HG03520 (cell line): ENCODE measurements around the gene HOXA7.

Experiments
- ATAC-seq: cut with Tn5 transposase; IDR thresholded peaks from one replicate; pipeline ENCODE4 v1.9.1; 2021; ENCODE audit warnings: mild to moderate bottlenecking, moderate library complexity; ENCODE audit not compliant: unreplicated experiment

HOXA7 gene

DNA sequence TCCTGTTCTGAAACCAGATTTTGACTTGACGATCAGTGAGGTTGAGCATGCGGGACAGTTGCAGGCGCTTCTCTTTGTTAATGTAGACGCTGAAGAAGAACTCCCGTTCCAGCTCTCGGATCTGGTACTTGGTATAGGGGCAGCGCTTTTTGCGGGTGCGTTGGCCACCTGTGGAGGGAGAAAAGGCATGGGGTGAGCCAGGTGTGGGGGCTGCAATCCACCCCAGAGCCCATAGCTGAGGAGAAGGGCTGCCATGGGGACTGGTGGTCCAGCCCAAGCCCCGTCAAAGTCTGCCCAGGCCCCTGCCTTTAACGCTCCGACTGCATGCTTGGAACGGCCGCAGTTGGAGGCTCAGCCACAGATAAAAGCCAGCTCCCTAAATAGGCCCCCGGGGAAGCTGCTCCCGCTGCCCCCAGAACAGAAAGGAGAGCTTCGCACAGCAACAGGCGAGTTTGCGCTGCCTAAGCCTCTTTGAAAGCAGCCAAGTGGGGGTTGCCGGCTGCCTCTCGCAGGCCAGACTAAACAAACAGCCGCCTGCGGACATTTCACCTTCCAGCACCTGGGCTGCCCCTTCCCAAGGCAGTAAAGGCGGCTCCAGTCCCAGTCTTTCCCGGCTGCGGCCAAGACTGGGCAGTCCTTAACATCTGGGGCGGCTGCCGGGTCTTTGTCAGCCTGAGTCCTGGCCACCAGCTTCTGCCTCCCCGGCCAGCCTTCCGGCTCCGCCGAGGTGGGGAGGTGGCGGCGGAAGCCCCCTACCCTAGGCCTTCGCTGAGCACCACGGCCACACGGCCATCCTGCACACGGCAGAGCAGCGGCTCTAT, 26.6 kb upstream of the HOXA7 start:
- no peak for ATAC-seq

DNA sequence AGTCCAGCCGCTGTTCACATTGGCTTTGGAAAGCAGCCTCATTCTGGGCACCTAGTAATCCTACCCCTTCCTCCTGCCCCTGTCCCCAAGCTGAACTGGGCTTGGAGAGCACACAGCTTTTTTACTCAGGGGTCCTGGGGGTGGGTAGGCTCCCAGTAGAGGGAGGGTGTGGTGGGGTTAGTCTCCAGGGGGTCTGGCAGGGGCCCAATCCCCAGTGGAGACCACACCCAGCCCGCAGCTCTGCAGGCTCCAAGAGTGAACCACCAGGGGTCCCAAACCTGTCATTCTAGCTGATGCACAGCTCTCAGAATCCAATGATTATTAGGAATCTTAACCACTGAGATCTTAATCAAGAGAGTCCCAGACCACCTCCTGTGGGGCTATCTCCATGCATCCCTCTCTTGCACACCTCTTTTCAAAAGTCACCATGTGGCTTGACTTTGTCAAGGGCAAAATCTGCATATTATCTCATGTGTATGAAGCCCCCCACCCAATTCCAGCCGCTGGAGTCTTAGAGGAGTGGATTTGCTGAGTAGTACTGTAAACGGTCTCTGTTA, 25.9 kb upstream of the HOXA7 start:
- no peak for ATAC-seq

DNA sequence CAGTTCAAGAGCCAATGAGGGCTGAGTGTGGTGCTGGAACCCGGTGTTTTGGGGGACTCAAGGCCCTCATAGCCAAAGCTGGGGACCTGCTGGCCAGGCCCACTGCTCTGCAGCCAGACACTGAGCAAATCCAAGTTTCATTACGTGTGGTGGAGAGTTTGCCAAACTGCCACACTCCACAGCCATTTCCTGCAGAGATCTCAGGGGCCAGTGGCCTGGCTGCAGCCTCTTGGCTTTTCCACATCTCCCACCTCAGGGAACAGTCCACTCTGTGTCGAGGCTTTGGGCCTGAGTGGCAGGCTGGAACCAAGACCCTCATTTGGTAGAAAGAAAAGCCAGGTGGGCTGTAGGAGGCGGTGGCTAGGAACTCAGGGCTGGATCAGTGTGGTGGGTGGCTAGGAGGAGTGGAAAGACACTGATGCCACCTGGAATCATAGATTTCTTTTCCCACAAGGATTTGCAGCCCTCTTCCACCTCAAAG, 25.4 kb upstream of the HOXA7 start:
- no peak for ATAC-seq

DNA sequence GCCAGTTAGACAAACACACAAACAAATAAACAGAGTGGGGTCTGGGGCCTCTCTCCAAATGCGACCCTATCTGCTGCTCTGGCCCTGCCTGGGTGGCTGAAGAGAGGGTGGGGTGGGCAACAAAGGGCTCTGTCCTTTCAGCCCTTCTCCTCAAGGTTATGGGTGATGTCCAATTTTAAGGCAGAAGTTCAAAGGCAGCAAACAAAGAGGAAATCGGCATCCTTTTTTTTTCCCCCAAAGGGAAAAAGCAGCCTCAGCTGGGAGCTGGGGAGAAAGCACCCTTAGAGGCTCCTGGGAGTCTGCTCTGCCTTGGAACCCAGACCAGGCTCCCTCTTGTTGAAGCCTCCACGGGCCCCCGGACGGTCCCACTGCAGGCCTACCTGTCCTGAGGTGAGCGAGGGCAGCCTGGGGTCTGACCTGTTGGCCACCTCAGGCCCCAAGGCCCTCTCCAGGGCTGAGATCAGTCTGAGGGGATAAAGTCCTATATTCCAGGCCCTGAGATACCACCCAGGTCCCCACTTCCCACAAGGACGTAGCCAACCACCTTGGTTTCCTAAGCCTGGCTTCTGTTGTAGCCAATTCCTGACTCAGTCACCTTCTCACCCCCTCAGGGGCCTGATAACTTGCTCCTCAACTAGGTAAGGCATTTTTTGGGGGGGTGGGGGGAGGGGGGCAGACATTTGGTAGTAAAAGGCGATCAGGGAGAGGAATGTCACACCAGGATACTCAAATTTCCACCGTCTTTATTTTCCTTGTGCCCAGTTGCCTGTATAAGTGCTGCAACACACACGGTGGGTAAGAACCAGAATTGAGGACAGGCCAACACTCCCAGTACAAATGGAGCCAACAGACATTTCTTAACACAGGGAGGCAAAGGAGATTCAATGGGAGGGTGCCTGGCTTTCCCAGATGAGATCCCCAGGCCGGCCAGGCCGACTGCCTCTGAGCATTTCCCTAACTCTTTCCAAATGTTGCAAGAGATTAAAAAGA, 24.3 kb upstream of the HOXA7 start:
- no peak for ATAC-seq

DNA sequence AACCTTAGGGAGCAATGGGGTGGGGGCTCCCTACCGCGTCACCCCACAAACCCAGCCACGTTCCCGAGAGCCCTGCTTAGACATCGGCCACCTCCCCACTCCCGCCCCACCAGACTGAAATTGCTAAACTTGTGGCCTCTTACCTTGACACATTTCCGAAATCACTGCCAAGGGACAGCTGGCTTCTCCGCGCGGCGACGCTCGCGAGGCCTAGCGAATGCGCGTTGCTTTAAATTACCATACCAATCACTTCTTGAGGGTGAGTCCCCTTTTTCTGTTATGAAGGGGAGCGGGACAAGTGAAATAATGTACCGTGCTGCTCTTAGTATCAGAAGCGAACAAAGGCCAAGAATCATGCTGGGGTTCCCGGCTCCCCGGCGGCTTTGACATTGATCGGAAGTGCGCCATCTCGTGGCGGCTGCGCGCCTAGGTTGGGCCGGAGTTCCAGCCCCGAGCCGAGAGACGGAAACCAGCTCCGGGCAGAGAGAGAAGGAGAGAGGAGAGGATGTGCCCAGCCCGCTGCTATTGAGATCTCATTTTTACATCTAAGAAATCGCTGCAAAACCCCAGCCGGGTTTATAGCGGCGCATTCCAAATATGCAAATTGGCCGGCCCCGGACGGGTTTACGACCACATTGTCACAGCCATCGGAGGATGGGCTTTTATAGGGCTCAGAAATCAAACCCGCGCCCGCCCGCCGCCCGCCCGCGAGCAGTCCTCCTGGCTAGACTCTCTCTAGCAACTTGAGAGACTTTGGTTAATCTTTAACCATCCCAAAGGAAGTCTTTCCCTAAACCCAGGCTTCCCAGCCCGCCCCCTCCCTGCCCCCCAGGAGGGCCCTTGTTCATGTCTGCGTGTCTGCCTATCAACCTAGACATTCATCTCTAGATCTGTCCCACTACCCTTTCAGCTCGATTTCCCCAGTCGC, 23.3 kb upstream of the HOXA7 start:
- no peak for ATAC-seq

DNA sequence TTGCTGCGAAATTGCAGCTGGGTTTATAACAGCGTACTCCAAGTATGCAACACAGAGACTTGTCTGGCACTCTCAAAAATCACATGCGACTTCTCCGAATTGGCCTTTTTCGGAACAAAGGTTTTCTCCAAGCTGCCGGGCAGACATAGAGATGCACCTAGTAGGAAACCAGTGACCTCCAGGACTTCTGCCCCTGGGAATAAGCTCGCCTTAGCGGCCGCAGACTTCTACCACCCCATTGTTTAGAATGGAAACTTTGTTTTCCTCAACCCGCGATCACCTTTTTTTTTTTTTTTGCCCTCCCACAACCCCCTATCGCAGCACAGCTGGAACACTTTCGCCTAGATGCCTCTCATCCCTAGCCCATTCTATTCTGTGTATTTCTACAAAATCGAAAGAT, 22.6 kb upstream of the HOXA7 start:
- no peak for ATAC-seq

DNA sequence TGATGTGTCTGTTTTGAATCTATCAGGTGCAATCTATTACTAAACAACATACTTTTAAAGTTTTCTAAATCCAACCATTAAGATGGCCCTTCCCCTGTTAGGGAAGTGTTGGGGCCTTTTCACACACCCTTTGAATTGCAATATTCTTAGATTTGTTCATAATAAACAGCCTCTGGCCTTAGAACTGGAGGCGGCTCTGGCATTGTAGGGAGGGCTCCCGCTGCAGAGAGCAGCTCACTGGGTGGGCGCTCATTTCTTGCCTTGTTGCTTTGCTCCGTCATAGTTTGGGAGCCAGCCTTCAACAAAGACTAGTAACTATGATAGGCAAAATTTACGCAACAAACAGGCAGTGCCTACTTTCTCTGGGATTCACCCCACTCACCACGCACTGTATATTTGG, 21.9 kb upstream of the HOXA7 start:
- ATAC-seq = no peak

DNA sequence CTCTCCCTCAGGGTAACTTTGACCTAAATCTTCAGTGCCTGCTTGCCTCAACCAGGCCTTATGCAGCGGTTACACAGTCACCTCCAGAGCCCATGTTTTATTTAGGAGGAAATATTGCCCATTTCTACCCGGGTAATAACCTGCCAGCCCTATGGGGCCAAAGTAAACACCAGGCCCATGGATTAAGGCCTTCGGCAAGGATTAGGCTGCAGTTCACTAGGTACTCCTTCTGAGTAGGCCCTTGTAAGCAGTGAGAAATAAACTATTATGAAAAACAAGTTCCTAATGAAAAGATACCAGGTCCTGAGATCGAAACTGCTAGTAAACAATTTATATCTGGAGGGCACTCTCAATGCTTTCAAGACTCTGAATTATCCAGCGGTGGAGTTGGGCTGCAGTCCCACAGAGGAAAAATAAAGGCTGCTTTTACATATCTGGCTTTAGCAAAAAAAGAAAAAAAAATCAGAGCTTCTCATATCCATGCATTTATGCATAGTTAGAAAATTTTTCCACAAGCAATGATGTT, 21.4 kb upstream of the HOXA7 start:
- no peak for ATAC-seq

DNA sequence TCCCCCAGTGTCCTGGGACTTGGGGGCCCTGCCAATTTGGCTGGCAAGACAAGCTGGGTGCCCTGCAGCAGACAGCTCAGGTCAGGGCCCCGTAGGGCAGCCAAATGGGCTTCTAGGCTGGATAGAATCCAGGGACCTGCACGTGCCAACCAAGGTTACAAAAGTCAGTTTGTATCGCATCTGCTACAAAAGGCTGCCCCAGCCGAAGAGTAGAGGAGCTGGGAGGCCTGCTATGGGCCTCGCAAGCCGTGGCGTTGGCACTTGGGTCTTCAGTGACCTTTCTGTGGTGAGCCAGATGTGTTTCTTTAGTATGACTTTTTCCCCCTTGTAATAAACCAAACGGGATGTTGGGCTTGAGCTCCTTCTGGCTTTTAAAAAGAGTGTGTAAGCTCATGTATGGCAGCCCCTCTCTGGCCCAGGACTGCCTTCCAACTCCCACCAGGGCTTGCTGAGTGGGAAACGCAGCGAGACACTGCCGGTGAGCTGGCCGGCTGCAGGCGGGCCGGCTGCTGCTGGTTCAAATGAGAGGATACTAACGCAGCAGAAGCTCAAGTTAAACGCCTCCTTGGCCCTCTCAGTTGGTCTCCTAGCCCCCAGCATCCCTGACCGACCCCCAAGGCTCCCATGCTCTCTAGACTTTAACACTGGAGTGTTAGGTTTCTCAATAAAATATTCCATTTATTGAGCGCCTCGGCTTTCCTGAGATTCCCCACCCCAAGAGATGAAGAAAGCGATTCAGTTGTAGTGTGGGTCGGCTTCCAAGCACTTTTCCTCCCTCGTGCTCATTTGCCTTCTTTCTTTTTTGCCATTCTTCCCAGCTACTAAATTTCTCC, 20.7 kb upstream of the HOXA7 start:
- no peak for ATAC-seq

DNA sequence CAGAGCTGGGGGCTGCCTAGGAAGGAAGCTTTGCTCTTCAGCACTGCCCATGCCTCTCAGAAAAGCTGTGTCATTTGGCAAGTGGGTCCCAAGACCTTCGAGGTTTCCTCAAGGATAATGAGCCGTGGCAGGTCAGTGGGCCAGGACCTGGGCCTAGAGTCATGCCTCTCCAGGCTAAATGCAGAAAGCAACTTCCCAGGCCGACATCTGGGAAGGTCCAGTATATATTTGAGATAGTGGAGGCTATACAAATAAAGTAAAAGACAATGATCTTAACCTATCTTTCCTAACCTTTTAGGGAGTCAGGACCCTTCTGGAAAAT, 20.0 kb upstream of the HOXA7 start:
- no peak for ATAC-seq

DNA sequence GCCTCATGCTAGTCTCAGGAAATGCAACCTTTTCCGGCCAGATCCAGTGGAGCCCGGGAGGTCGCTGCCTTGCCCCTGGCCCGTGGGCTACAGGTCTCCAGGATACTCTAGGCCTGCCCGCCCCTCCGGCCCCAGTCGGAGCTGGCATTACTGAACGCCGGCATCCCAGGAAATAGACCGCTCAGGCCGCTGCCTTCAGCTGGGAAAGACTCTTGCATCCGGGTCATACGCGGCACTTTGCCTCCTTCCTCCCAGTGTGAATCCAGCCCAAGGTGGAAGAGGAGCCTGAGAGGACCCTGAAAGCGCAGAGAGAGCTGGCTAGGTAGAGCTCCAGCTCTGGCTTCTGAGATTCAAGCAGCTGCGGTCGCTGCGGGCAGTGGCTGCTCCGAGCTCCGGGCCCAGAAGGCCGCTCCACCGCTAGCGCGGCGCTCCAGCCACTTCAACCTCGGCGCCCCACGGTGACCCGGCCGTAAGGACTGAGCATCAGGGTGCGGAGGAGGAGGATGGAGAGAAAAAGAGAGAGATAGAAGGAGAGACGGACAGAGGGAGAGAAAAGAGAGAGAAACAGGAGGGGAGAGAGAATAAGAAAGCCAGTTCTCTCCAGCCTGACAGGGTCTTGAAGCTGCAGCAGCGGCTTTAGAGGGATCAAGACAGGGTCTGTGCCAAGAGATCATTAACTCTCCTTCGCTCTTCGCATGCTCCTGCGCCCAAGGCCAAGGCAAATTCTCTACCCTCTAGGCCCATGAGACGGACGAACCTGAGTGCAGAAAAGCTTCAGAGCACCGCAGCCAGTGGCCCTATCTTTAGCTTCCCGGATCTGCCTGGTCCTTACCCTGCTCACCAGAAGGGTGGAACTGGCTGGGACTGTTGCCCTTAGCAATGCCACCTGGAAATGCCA, 19.4 kb upstream of the HOXA7 start:
- ATAC-seq = no peak

DNA sequence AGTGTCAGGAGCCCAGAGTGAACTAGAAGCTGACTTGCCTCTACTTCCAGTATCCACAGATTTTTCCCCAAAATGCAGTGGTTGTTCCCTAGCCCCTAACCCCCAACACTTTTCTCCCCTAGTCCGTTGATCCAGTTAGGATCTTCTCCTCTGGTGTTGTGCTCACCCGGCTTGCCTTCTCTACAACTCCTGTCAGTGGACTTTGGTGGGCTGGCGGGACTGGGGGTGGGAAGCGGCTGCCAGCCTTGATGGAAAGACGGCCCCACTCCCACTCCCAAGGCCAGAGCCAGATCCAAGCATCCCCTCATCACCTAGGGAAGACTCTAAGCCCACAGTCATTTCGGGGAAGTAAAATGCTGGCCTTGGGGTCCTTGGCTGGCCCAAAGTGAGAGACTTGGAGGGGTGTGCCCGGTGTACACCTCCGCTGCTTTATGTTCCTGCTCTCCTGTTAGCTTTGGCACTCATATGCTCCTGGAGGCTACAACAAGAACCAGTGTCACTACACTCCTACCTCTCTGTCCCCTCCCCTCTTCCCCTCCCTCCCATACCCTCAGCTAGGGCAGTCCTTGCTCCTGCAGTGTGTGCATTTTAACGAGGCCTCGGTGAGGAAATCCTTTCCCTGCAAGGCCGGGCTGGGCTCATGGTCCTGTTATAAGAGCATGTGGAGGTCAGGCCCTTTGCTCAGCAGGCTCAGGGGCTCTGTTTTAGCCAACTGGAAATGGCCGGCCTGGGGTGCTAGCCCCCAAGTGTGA, 18.6 kb upstream of the HOXA7 start:
- no peak for ATAC-seq

DNA sequence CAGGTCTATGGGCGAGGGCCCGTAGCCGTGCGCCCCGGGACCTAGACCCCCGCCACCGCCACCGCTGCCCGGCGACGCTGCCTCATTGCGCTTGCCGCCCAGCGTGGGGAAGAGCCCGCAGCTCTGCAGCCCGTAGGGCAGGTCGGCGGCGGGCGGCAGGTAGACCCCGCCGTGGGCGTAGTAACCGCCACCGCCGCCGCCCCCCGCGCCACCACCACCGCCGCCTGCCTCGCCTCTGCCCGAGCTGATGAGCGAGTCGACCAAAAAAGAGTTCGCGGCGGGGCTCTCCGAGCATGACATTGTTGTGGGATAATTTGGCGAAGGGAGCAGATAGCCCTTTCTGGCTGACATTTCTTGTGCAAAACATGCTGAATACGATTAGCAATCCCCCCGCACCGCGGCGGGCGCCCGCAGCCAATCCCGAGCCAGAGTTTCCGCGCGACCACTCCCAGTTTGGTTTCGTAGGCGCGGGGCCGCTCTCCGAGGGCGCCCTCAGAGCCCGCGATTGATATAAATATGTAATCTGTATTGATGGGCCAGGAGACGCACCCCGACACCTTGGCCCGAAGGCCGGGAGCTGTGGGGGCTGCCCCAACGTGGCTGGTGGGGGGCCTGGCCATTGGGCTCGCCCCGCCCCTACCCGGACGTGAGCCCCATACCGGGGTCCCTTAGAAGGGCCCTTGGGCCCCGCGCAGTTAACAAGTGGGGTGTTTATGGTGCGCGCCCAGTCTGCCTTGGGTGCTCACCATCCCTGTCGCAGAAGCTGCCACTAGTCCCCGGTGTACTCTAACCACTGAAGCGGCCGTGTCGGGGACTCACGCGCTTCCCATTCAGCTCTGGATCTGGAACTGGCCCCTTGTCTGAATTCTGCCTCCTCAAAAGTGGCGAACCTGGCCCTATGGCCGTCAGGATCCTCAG, 17.7 kb upstream of the HOXA7 start, which contains the start of gene HOXA10:
TSS of gene HOXA10 (minus strand) at position 365 of the 918 bp plus-strand sequence. CDS start at position 351, 14 bp downstream.
- no peak for ATAC-seq

DNA sequence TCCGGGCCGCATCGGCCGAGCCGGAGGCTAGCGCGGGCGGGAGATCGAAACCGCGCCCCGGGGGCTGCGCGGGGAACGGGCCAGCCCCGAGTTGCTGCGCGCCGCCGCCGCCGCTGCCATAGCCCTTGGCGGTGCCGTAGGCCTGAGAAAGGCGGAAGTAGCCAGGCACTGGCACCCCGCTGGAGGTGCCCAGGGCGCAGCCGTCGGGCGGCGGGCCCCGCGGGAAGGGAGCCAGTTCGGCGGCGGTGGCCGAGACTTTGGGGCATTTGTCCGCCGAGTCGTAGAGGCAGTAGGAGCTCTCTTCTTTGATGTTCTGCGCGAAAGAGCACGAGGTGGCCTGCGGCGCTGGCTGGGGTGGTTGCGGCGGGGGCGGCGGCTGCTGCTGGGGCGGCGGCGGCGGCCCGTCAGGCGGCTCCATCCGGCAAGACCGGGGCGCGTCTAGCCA, 17.1 kb upstream of the HOXA7 start:
- no peak for ATAC-seq

DNA sequence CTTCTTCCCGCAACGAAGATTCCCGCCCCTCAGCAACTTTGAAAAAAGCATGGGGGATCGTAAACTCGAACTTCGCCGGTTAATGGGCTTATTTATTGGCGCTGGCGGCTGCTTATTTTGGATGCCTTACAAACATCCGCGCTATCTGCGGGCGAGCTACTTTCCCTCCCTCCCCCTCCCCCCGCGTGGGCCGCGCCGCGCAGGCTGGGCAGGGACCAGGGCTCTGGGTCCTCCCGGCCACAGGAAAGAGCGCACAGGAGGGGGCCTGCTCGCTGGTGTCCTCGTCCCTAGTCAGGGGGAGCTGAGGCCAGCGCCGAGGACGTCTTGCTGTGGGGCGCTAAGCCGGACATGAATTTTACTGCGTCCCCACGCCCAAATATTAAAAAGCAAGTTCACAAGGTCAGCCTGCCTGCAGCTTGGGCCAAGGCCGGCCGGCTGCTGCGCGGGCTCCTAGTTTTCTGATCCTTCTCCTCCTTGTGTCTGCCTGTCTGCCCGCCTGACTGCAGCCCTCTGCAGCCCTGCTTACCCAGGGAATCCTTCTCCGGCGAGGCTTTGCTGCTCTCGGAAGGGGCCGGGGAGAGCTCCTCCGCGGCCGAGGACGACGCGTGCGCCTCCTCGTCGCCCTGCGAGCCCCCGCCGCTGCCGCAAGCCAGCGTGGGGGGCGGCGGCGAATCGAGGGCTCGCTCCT, 16.5 kb upstream of the HOXA7 start:
- no peak for ATAC-seq

DNA sequence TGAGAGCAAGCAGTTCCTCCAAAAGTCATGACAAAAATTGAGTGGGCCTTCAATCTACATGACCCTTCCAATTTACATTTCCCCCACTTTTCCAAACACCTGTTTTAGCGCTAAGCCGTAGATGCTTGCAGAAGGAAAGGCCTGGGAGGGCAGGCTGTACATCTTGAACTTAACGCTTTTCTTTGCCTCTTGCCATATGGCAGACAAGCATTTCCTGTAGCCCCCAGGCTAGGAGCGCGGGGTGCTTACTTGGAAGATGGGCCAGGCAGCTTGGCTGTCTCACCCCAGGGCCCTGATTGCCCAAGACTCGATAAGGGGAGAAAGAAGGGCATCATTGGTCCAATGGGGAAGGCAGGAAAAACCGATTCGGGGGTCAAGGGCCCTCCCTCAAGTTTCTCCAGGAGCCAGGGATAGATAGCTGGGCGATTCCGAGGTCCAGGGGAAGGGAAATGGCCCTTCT, 15.9 kb upstream of the HOXA7 start:
- no peak for ATAC-seq
